Aorta (tissue), 5 donors: ENCODE data around the gene GAB2. TPM values are rescaled to one million over a fixed set of nuclear protein-coding genes. Genes with fewer than 3 reads are reported as not detected.
A peak's percentile ranks its signal among the peaks of the same experiment; 100 is the strongest.

ENCODE experiments used
- ATAC-seq: fragments of 200-7000 bp; cut with Tn5 transposase; one replicate; pipeline ENCODE4 v1.9.1; 2022; ENCODE audit warnings: moderate library complexity; ENCODE audit not compliant: low FRiP score
- DNase-seq, 2 donors: peaks; one replicate each; pipeline ENCODE4 v3.0.0-alpha.2; 2020
- H3K27ac ChIP-seq, 2 donors: one replicate each; pipeline ENCODE4 v1.5.1; 2013; ENCODE audit warnings: low read length in 2 of 2, mild to moderate bottlenecking in 2 of 2, moderate library complexity in 2 of 2, control low read depth in 1 of 2, inconsistent platforms in 1 of 2, low read depth in 1 of 2
- H3K27me3 ChIP-seq, 2 donors: one replicate each; pipeline ENCODE4 v1.6.1; 2013; ENCODE audit warnings: control low read depth in 1 of 2, low read length in 1 of 2, mild to moderate bottlenecking in 1 of 2, moderate library complexity in 1 of 2; ENCODE audit not compliant: insufficient read depth in 2 of 2, control insufficient read depth in 1 of 2
- H3K36me3 ChIP-seq, 2 donors: one replicate each; pipeline ENCODE4 v1.6.1; 2013; ENCODE audit warnings: control low read depth in 1 of 2, low read length in 1 of 2, mild to moderate bottlenecking in 1 of 2; ENCODE audit not compliant: insufficient read depth in 2 of 2, control insufficient read depth in 1 of 2
- H3K4me1 ChIP-seq, 2 donors: one replicate each; pipeline ENCODE4 v1.6.1; 2013; ENCODE audit warnings: low read length in 2 of 2, control low read depth in 1 of 2, mild to moderate bottlenecking in 1 of 2, moderate library complexity in 1 of 2; ENCODE audit not compliant: insufficient read depth in 2 of 2, control insufficient read depth in 1 of 2
- H3K4me3 ChIP-seq, 2 donors: one replicate each; pipeline ENCODE4 v1.5.1; 2013; ENCODE audit warnings: low read length in 2 of 2, control low read depth in 1 of 2, mild to moderate bottlenecking in 1 of 2
- H3K9me3 ChIP-seq: one replicate; pipeline ENCODE4 v1.6.1; 2013; ENCODE audit warnings: mild to moderate bottlenecking, low read length; ENCODE audit not compliant: control insufficient read depth
- WGBS, 2 donors: extraction: QIAGEN DNeasy Blood & Tissue Kit; methylation state at CpG; one replicate each; pipeline ENCODE4 v1.1.7; 2013; 5-methylcytosine and 5-hydroxymethylcytosine counted together
- intact Hi-C, 2 donors: fragments of 100-400 bp; cut with DNase I; formaldehyde crosslinking; loops; one replicate each; pipeline versions ENCODE4 v1.14.2 to v1.15.0; 2022
- polyA plus RNA-seq, 2 donors: library from polyadenylated mRNA; stranded (reverse); fragments of 200-250 nt; gene quantifications; one replicate each; pipeline ENCODE4 v1.2.3, GENCODE V29; 2013
- total RNA-seq, 2 donors: library from RNA; stranded (reverse); fragmentation: NEBNext Ultra II Directional; extraction: Animal tissue kit (Norgen Biotek cat#: 25700); gene quantifications; one replicate each; pipeline ENCODE4 v1.2.1, GENCODE V29; 2021
- donor health status: healthy with polysubstance abuse.
- donor health status: Bipolar disorder and iron deficiency.
- donor health status: DM: no; HTN: no; CAD: no.
- donor health status: DM: no; HTN: no; CAD: no.
- donor health status: DM: yes; HTN: yes; CAD: no.

GAB2 gene
- total and polyA plus RNA-seq, 4 donors: 19.3 to 82.6 (median 55.2) TPM

DNA sequence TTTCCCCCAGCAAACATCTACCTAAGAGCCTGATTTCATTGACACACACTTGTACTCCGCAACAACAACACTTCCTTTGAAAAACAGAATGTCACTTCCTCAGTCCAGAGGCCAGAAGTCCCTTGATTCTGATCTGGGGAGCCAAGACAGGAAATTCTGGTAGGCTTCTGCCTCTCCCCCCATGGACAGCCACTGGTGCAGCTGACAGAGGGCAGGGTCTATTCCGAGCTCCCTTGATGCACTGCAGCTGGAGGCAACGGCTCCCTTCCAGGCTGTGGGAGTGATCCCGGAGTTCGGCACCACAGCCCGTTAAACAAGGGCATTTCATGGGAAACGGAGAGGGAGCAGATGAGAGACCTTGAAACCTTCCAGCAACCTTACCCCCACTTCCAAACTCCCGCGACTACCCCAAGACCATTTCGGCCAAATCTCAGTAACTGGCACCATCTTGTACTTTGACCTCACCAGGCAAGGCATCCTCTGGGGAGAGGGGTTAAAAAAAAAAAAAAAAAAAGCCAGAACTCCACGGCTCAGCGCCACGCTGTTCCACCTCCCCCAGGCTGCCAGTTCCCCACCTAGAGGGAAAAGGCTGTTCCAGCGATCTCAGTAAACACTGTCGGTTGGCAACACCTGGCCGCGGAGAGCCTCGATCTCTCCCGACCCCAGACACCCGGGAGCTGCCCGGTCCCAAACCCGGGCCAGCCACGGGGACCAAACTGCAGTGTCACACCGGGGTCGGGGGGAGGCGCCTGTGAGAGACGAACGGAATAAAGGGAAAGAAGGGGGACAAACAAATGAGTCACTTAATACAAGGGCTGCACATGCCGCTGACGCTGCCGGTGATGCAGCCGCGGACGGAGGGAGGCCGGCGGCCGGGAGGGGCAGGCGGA lies 1.1 kb downstream of the GAB2 start:
- Histone ChIP-seq H3K4me3 (peak overlapping the region; percentile 95 to 100), H3K27me3 (no peaks in the 10 kb centered on the region), H3K27ac (peak overlapping the region; percentile 92 to 100), H3K36me3 (no peaks in the 10 kb centered on the region), H3K9me3 (no peaks in the 10 kb centered on the region), H3K4me1 (no peaks in the 10 kb centered on the region)
- 0 to 1% methylated on average over 34 to 38 of the region's 38 CpGs for WGBS, 2 donors
- intact Hi-C loops: loop anchor here (2.0 to 10.0 kb wide), 6 partner anchors 146 to 274 kb away; no protein-coding TSS in a partner anchor
- DNase-seq: peak; percentile 92 to 95
- ATAC-seq: peak; percentile 87

GRCh38 chr11:78415338-78415737 lies 2.3 kb downstream of the GAB2 start:
- no peak overlapping the region for H3K27ac ChIP-seq
- no peaks in the 10 kb centered on the region for H3K27me3 ChIP-seq
- 56 to 57% methylated on average over 4 of the region's 4 CpGs for WGBS, 2 donors
- no peaks in the 10 kb centered on the region for H3K9me3 ChIP-seq
- intact Hi-C loops: loop anchor here (2.0 to 10.0 kb wide), 6 partner anchors 105 to 273 kb away; no protein-coding TSS in a partner anchor
- no peak for DNase-seq
- H3K36me3 ChIP-seq: no peaks in the 10 kb centered on the region
- ATAC-seq: no peak
- no peaks in the 10 kb centered on the region for H3K4me1 ChIP-seq
- no peak overlapping the region for H3K4me3 ChIP-seq

- DNase-seq (no peak), ATAC-seq (no peak)
- intact Hi-C loops: loop anchor here (2.0 to 10.0 kb wide), 6 partner anchors 104 to 272 kb away; no protein-coding TSS in a partner anchor
- H3K27ac ChIP-seq: no peak overlapping the region
- no peak overlapping the region for H3K4me3 ChIP-seq
- 84 to 86% methylated on average over 14 of the region's 14 CpGs for WGBS, 2 donors
- H3K27me3 ChIP-seq: no peaks in the 10 kb centered on the region
- H3K4me1 ChIP-seq: no peaks in the 10 kb centered on the region
- H3K36me3 ChIP-seq: no peaks in the 10 kb centered on the region
- no peaks in the 10 kb centered on the region for H3K9me3 ChIP-seq
These were observed 3.1 kb downstream of the GAB2 start for GRCh38 chr11:78414321-78415051.

DNA sequence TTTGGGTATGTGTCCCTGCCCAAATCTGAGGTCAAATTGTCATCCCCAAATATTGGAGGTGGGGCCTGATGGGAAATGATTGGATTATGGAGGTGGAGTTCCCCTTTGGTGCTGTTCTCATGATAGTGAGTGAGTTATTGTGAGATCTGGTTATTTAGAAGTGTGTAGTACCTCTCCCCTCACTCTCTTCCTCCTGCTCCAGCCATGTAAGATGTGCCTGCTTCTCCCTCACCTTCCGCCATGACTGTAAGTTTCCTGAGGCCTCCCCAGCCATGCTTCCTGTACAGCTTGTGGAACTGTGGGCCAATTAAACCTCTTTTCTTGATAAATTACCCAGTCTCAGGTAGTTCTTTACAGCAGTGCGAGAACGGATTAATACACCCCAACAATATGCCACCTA lies 9.0 kb downstream of the GAB2 start:
- intact Hi-C loops: no loop called here
- Histone ChIP-seq H3K36me3 (no peaks in the 10 kb centered on the region), H3K4me1 (peaks cover 0 to 3% of the 10 kb centered on the region in 2 donors), H3K4me3 (no peak overlapping the region), H3K9me3 (no peaks in the 10 kb centered on the region), H3K27ac (no peak overlapping the region), H3K27me3 (no peaks in the 10 kb centered on the region)
- WGBS, 2 donors: 98% methylated on average over 3 of the region's 3 CpGs
- ATAC-seq (no peak), DNase-seq (no peak)

- Histone ChIP-seq H3K9me3 (no peaks in the 10 kb centered on the region), H3K4me3 (no peak overlapping the region), H3K27ac (no peak overlapping the region), H3K27me3 (no peaks in the 10 kb centered on the region), H3K4me1 (peaks cover 1 to 3% of the 10 kb centered on the region in 2 donors), H3K36me3 (no peaks in the 10 kb centered on the region)
- no peak for DNase-seq
- no peak for ATAC-seq
- intact Hi-C loops: no loop called here
- 87 to 93% methylated on average over 3 of the region's 3 CpGs for WGBS, 2 donors
These were observed 10.9 kb downstream of the GAB2 start for GRCh38 chr11:78406568-78407196.

DNA sequence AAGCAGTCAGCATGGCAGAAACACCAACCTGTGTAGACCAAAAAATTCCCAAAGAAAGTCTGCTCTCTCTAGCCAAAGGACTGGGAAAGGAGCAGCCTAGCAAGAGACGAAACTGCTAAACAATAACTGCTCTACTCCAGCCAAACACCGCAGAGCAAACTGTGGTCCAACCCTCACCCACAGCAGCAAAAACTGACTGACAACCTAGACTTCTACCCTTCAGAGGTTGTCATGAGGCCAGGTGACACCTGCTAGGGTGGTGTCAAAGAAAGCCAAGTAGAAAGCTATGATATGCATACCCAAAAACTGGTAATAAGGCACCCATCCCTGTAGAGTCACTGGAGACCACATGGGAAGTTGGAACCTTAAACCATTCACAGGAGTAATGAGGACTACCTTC lies 11.8 kb downstream of the GAB2 start:
- no peak for ATAC-seq
- whole genome bisulfite sequencing, 2 donors: 64 to 73% methylated on average over 2 of the region's 2 CpGs
- Histone ChIP-seq H3K4me1 (peaks cover 1 to 3% of the 10 kb centered on the region in 2 donors), H3K27ac (no peak overlapping the region), H3K9me3 (no peaks in the 10 kb centered on the region), H3K36me3 (no peaks in the 10 kb centered on the region), H3K4me3 (no peak overlapping the region), H3K27me3 (no peaks in the 10 kb centered on the region)
- DNase-seq: no peak
- intact Hi-C loops: no loop called here

- ATAC-seq (no peak), DNase-seq (no peak)
- peaks cover 6 to 7% of the 10 kb centered on the region in 2 donors for H3K4me1 ChIP-seq
- H3K27ac ChIP-seq: no peak overlapping the region
- no peaks in the 10 kb centered on the region for H3K9me3 ChIP-seq
- intact Hi-C loops: no loop called here
- no peak overlapping the region for H3K4me3 ChIP-seq
- 67 to 72% methylated on average over 2 of the region's 2 CpGs for WGBS, 2 donors
- no peaks in the 10 kb centered on the region for H3K36me3 ChIP-seq
- H3K27me3 ChIP-seq: no peaks in the 10 kb centered on the region
These were observed 13.8 kb downstream of the GAB2 start for GRCh38 chr11:78403781-78404180.

- no peaks in the 10 kb centered on the region for H3K27me3 ChIP-seq
- 96 to 98% methylated on average over 3 of the region's 3 CpGs for WGBS, 2 donors
- intact Hi-C loops: no loop called here
- ATAC-seq (no peak), DNase-seq (no peak)
- H3K4me1 ChIP-seq: peaks cover 6 to 7% of the 10 kb centered on the region in 2 donors
- H3K4me3 ChIP-seq: no peak overlapping the region
- H3K36me3 ChIP-seq: no peaks in the 10 kb centered on the region
- H3K27ac ChIP-seq: no peak overlapping the region
- no peaks in the 10 kb centered on the region for H3K9me3 ChIP-seq
These were observed 14.8 kb downstream of the GAB2 start for GRCh38 chr11:78402847-78403246.
